Thyroid gland (tissue), 4 donors: Measurements from ENCODE around the gene CYP24A1.

ENCODE experiments used
- CTCF ChIP-seq, 6 experiments: fragments of 200-600 bp in 3 of 6; fragments of 450-650 bp in 3 of 6; sonication (generic) in 3 of 6; IDR thresholded peaks; one replicate each; pipeline ENCODE4 v1.5.1; 2016 to 2019; ENCODE audit warnings: antibody characterized with exemption in 6 of 6, mild to moderate bottlenecking in 2 of 6, inconsistent platforms in 1 of 6, moderate library complexity in 1 of 6
- POLR2A ChIP-seq, 2 donors: fragments of 450-650 bp; IDR thresholded peaks; one replicate each; pipeline ENCODE4 v1.6.1; 2017; ENCODE audit warnings: antibody characterized with exemption in 2 of 2, mild to moderate bottlenecking in 2 of 2, moderate library complexity in 1 of 2

GRCh38 chr20:54126806-54127655 lies 46.8 kb downstream of the CYP24A1 start:
- TF ChIP-seq CTCF (IDR thresholded peaks at IDR 0.05) (no peak), POLR2A (IDR thresholded peaks at IDR 0.05) (no peak)
